Bronchus fibroblast of lung (primary cell): ENCODE results near the gene FUS. TPM values are rescaled to one million over a fixed set of nuclear protein-coding genes. Genes with fewer than 3 reads are reported as not detected.

Experiments
- total RNA-seq: library from RNA; depleted of rRNA; stranded (reverse); fragments of >200 nt; gene quantifications from 2 replicates; pipeline ENCODE4 v1.2.3, GENCODE V29; 2015

The FUS gene
- total RNA-seq, result 51.4 and 86.5 TPM in 2 replicates

GRCh38 chr16:31179747-31180459 is at the start of gene FUS:
TSS of gene FUS (plus strand) at chr16:31180139. CDS start at chr16:31180215, 76 bp downstream.

GRCh38 chr16:31135535-31136286 is 44.2 kb upstream of the FUS start, which contains the start of gene PRSS8:
TSS of gene PRSS8 (minus strand) at chr16:31135727. CDS start at chr16:31135498, 229 bp downstream.

GRCh38 chr16:31149894-31150890 is 29.7 kb upstream of the FUS start, which contains the start of gene PRSS36:
TSS of gene PRSS36 (minus strand) at chr16:31150066. CDS start at chr16:31150035, 31 bp downstream.

GRCh38 chr16:31202414-31203375 is 22.8 kb downstream of the FUS start, which contains the start of gene PYCARD:
TSS of gene PYCARD (minus strand) at chr16:31202760. CDS start at chr16:31202690, 70 bp downstream.

GRCh38 chr16:31213877-31214707 is 34.2 kb downstream of the FUS start, which contains the start of gene TRIM72:
TSS of gene TRIM72 (plus strand) at chr16:31214119. CDS start at chr16:31214739, 620 bp downstream.

GRCh38 chr16:31216422-31217135 is 36.6 kb downstream of the FUS start, which contains the start of gene PYDC1:
TSS of gene PYDC1 (minus strand) at chr16:31217135. CDS start at chr16:31217028, 107 bp downstream.

Other genes with a start within 250 kb of the FUS start
- 36.0 and 37.8 TPM in 2 replicates for gene ORAI3, start 231.1 kb upstream of the FUS start, total RNA-seq
- gene SETD1A, start 222.4 kb upstream of the FUS start, total RNA-seq, result 3.7 and 3.9 TPM in 2 replicates
- gene HSD3B7, start 194.9 kb upstream of the FUS start, total RNA-seq, result 20.4 and 20.7 TPM in 2 replicates
- gene STX1B, start 169.5 kb upstream of the FUS start, total RNA-seq, result 0.50 and 1.2 TPM in 2 replicates
- 17.5 and 19.3 TPM in 2 replicates for gene STX4, start 146.6 kb upstream of the FUS start, total RNA-seq
- 11.9 and 13.1 TPM in 2 replicates for gene ZNF668, start 105.9 kb upstream of the FUS start, total RNA-seq
- gene ZNF646, start 105.7 kb upstream of the FUS start, total RNA-seq, result 12.4 and 12.9 TPM in 2 replicates
- 2.1 and 2.5 TPM in 2 replicates for gene PRSS53, start 91.2 kb upstream of the FUS start, total RNA-seq
- gene VKORC1, start 85.3 kb upstream of the FUS start, total RNA-seq, result 171 and 200 TPM in 2 replicates
- 63.5 and 66.2 TPM in 2 replicates for gene BCKDK, start 71.8 kb upstream of the FUS start, total RNA-seq
- 40.9 and 41.2 TPM in 2 replicates for gene KAT8, start 62.5 kb upstream of the FUS start, total RNA-seq
- 0.30 and 1.0 TPM in 2 replicates for gene PRSS8, start 44.4 kb upstream of the FUS start, total RNA-seq
- gene PRSS36, start 30.1 kb upstream of the FUS start, total RNA-seq, result under 0.01 and 0.30 TPM in 2 replicates
- gene PYCARD, start 22.6 kb downstream of the FUS start, total RNA-seq, result 58.8 and 61.8 TPM in 2 replicates
- under 0.01 TPM in 1 of 2 replicates, not detected in the other for gene TRIM72, start 34.0 kb downstream of the FUS start, total RNA-seq
- not detected in 2 replicates for gene PYDC1, start 37.0 kb downstream of the FUS start, total RNA-seq
- not detected in 2 replicates for gene ITGAM, start 79.8 kb downstream of the FUS start, total RNA-seq
- gene ITGAX, start 175.0 kb downstream of the FUS start, total RNA-seq, result under 0.01 TPM in 1 of 2 replicates, not detected in the other
- gene ITGAD, start 213.2 kb downstream of the FUS start, total RNA-seq, result not detected in 2 replicates
- gene COX6A2, start 248.2 kb downstream of the FUS start, total RNA-seq, result not detected in 2 replicates